Skin epidermis (tissue), 12 donors: Measurements from ENCODE around the gene RAPH1.

Source experiments
- H3K27ac ChIP-seq, 21 experiments: fragments of 200-600 bp; sonication (generic) in 11 of 21; one replicate each; pipeline ENCODE4 v1.5.0; 2020; ENCODE audit warnings: mild to moderate bottlenecking in 3 of 21, inconsistent platforms in 2 of 21, moderate library complexity in 2 of 21
- H3K4me3 ChIP-seq, 7 experiments: fragments of 200-600 bp; sonication (generic) in 2 of 7; one replicate each; pipeline ENCODE4 v1.5.0; 2020; ENCODE audit warnings: inconsistent platforms in 2 of 7, mild to moderate bottlenecking in 2 of 7, moderate library complexity in 1 of 7

Gene RAPH1

GRCh38 chr2:203535078-203535783 is at the start of gene RAPH1:
TSS of gene RAPH1 (minus strand) at chr2:203535301. CDS start at chr2:203495353, 39,948 bp downstream.
- peak within 1 kb of the TSS; percentile 75 to 98 (median 94) for H3K27ac ChIP-seq

GRCh38 chr2:203584784-203585183 is 49.7 kb upstream of the RAPH1 start:
- Histone ChIP-seq H3K27ac (peak overlapping the region in 2 of 21 experiments; percentile 38 to 42), H3K4me3 (no peak overlapping the region)

More at GRCh38 chr2:203535078-203535783, at the start of gene RAPH1:
- peak within 1 kb of the TSS; percentile 77 to 99 (median 94) for H3K4me3 ChIP-seq

GRCh38 chr2:203583701-203584100 is 48.6 kb upstream of the RAPH1 start:
- H3K27ac ChIP-seq, result no peak overlapping the region
- H3K4me3 ChIP-seq, result no peak overlapping the region

- H3K27ac ChIP-seq, result no peak overlapping the region
Observed at GRCh38 chr2:203583084-203583695, 48.1 kb upstream of the RAPH1 start.

GRCh38 chr2:203582468-203582867 is 47.4 kb upstream of the RAPH1 start:
- no peak overlapping the region for H3K4me3 ChIP-seq
- peak overlapping the region in 3 of 21 experiments; percentile 41 to 82 (median 53) for H3K27ac ChIP-seq

More at GRCh38 chr2:203583084-203583695, 48.1 kb upstream of the RAPH1 start:
- no peak overlapping the region for H3K4me3 ChIP-seq

- H3K4me3 ChIP-seq, result no peak overlapping the region
- peak overlapping the region in 17 of 21 experiments; percentile 11 to 86 (median 79) for H3K27ac ChIP-seq
Observed at GRCh38 chr2:203580844-203581243, 45.7 kb upstream of the RAPH1 start.

GRCh38 chr2:203579730-203580129 is 44.6 kb upstream of the RAPH1 start:
- Histone ChIP-seq H3K4me3 (no peak overlapping the region), H3K27ac (peak overlapping the region in 20 of 21 experiments; percentile 50 to 86 (median 77))

- Histone ChIP-seq H3K27ac (peak overlapping the region in 20 of 21 experiments; percentile 50 to 86 (median 77)), H3K4me3 (no peak overlapping the region)
Observed at GRCh38 chr2:203578759-203579643, 43.9 kb upstream of the RAPH1 start.

- Histone ChIP-seq H3K4me3 (no peak overlapping the region), H3K27ac (peak overlapping the region in 1 of 21 experiments; percentile 30)
Observed at GRCh38 chr2:203574824-203575223, 39.7 kb upstream of the RAPH1 start.

- H3K4me3 ChIP-seq, result no peak overlapping the region
- no peak overlapping the region for H3K27ac ChIP-seq
Observed at GRCh38 chr2:203572316-203572715, 37.2 kb upstream of the RAPH1 start.

- Histone ChIP-seq H3K4me3 (no peak overlapping the region), H3K27ac (no peak overlapping the region)
Observed at GRCh38 chr2:203569677-203570316, 34.7 kb upstream of the RAPH1 start.

- no peak overlapping the region for H3K27ac ChIP-seq
- no peak overlapping the region for H3K4me3 ChIP-seq
Observed at GRCh38 chr2:203567691-203568090, 32.6 kb upstream of the RAPH1 start.

GRCh38 chr2:203566161-203566560 is 31.1 kb upstream of the RAPH1 start:
- H3K4me3 ChIP-seq, result no peak overlapping the region
- H3K27ac ChIP-seq, result no peak overlapping the region

- H3K4me3 ChIP-seq, result no peak overlapping the region
- H3K27ac ChIP-seq, result no peak overlapping the region
Observed at GRCh38 chr2:203565076-203565475, 30.0 kb upstream of the RAPH1 start.

- H3K4me3 ChIP-seq, result no peak overlapping the region
- no peak overlapping the region for H3K27ac ChIP-seq
Observed at GRCh38 chr2:203562268-203562667, 27.2 kb upstream of the RAPH1 start.

GRCh38 chr2:203559641-203560040 is 24.5 kb upstream of the RAPH1 start:
- no peak overlapping the region for H3K4me3 ChIP-seq
- no peak overlapping the region for H3K27ac ChIP-seq

- H3K27ac ChIP-seq, result no peak overlapping the region
- H3K4me3 ChIP-seq, result no peak overlapping the region
Observed at GRCh38 chr2:203553784-203554183, 18.7 kb upstream of the RAPH1 start.

- Histone ChIP-seq H3K4me3 (no peak overlapping the region), H3K27ac (no peak overlapping the region)
Observed at GRCh38 chr2:203551778-203552177, 16.7 kb upstream of the RAPH1 start.

GRCh38 chr2:203550266-203550665 is 15.2 kb upstream of the RAPH1 start:
- Histone ChIP-seq H3K4me3 (no peak overlapping the region), H3K27ac (peak overlapping the region in 1 of 21 experiments; percentile 53)

GRCh38 chr2:203549406-203549805 is 14.3 kb upstream of the RAPH1 start:
- Histone ChIP-seq H3K27ac (peak overlapping the region in 3 of 21 experiments; percentile 13 to 53 (median 34)), H3K4me3 (no peak overlapping the region)
